ENCODE results near the gene CUL1. TPM values are rescaled to one million over a fixed set of nuclear protein-coding genes. Genes with fewer than 3 reads are reported as not detected.
A peak's percentile ranks its signal among the peaks of the same experiment; 100 is the strongest.

The CUL1 gene
- polyA plus RNA-seq, 4 donors = 52.8 to 67.5 (median 61.0) TPM

DNA sequence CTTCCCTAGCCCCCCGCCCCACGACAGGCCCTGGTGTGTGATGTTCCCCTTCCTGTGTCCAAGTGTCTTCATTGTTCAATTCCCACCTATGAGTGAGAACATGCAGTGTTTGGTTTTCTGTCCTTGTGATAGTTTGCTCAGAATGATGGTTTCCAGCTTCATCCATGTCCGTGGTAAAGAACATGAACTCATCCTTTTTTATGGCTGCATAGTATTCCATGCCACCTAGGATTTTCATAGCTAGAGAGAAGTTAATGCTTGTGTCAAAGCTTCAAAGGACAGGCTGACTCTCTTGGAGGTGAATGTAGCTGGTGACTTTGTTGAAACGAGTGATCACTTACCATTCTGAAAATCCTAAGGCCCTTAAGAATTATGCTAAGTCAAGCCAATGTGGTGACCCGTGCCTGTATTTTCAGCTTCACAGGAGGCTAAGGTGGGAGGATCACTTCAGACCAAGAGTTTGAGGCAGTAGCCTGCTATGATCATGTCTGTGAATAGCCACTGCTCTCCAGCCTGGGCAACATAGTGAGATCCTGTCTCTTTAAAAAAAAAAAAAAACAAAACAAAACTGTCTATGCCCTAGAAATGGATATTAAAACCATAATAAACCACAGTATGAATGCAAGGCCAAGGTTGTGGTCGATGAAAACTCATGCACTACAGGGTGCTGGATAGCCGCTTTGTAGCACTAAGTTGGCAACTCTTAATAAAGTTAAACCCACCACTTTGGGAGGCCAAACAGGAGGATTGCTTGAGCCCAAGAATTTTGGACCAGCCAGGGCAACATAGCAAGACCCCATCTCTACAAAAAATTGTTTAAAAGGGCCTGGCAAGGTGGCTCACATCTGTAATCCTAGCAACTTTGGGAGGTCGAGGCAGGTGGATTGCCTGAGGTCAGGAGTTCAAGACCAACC is 52.0 kb downstream of the CUL1 start:
- DNase-seq (ENCODE audit: low read depth in 4 of 4, low spot score in 3 of 4) = no peak

DNA sequence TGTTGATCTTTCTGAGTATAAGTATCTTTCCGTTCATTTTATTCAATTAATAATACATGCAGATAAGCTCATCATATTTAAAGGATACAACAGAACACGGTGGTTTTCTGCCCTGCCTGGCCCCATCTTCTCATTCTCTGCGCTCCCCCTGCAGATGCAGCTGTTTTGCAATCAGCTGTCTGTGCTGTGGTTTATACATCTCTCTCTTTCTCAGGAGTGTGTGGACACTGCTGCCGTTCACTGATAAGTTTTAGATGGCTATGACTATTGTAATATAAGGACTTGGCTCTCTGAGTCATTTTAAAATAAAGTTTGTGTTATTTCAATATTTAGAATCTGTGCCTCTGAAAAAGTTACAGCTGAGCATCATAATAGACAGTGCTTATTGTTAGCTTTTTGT is 54.5 kb downstream of the CUL1 start:
- no peak for DNase-seq (ENCODE audit: low read depth in 4 of 4, low spot score in 3 of 4)

- no peak for DNase-seq (ENCODE audit: low read depth in 4 of 4, low spot score in 3 of 4)
These were observed 56.2 kb downstream of the CUL1 start for GRCh38 chr7:148754912-148755311.

GRCh38 chr7:148761499-148762278 is 63.0 kb downstream of the CUL1 start:
- DNase-seq (ENCODE audit: low read depth in 4 of 4, low spot score in 3 of 4) = no peak

GRCh38 chr7:148763622-148764021 is 64.9 kb downstream of the CUL1 start:
- no peak for DNase-seq (ENCODE audit: low read depth in 4 of 4, low spot score in 3 of 4)

DNA sequence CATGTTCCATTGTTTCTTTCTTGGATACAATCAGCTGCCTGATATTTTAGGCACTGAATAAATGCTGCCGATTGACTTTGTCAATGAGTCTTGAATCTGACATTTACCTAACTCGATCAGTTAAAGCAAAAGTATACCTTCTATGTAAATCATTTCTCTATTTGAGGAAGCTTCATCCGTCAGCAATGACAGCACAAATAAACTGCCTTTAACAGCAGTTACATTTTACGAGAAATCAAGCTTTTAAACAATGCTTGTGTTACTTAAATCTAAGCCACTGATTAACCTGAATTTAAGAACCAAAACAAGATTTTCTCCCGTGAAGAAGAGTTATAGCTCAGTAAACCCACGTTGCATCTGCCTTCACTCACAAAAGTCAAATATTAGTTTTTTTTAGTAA is 71.3 kb downstream of the CUL1 start:
- DNase-seq (ENCODE audit: low read depth in 4 of 4, low spot score in 3 of 4) = no peak

GRCh38 chr7:148772297-148773089 is 73.8 kb downstream of the CUL1 start:
- DNase-seq (ENCODE audit: low read depth in 4 of 4, low spot score in 3 of 4) = no peak

GRCh38 chr7:148773334-148773733 is 74.6 kb downstream of the CUL1 start:
- DNase-seq (ENCODE audit: low read depth in 4 of 4, low spot score in 3 of 4) = no peak

DNA sequence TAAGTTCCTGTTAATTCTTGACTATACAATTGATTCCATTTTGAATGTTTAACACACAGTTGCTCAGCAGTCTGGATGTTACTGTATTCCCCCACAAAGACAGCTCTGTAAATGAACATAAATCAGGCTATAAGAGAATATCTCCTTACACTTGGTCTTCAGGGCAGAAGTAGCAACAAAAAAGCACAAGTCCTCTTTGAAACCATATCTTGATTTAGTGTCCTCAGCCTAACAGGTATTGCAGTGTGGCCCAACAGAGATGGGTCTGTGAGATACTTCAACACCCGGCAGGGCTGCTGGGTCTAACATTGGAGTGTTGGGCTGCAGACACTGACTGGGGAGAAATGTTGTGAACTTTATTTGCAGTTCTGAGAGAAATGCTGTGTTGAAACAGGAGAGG is 75.8 kb downstream of the CUL1 start:
- DNase-seq (ENCODE audit: low read depth in 4 of 4, low spot score in 3 of 4) = peak in 1 of 4 donors; percentile 25

DNA sequence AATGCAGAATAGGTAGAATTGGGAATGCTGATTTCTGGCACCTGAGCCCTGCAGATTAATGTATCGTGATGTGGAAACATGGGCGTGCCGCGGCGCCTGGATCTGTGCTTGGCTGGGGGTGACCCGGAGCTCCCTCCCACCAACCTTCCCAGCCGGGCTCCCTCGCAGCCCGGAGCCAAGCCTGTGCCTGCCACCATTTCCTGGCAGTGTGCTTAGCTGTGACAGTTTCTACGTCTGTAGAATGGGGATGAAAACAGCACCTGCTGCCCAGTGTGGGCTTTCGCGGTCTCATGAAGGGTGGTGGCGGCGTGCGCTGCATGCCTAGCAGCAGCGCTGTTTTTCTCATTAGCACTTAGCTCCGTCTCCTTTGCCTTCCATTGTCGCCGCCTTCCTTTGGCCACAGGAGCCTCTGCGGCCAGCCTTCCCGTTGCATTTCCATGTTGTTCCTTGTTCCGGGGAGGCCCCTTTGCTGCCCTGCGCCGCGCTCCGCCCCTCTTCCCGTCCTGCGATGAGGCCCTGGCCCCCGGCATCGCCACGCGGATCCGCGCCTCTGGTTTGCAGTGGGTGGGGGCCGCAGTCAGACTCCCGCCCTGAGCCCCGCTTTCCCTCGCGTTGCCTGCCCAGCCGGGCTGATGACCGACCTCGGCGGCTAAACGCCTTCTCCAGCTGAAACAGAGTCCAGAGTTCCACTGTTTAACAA is 84.2 kb downstream of the CUL1 start:
- DNase-seq (ENCODE audit: low read depth in 4 of 4, low spot score in 3 of 4) = no peak

GRCh38 chr7:148783801-148784527 is 85.3 kb downstream of the CUL1 start:
- no peak for DNase-seq (ENCODE audit: low read depth in 4 of 4, low spot score in 3 of 4)

GRCh38 chr7:148787571-148788295 is 89.0 kb downstream of the CUL1 start:
- no peak for DNase-seq (ENCODE audit: low read depth in 4 of 4, low spot score in 3 of 4)

DNA sequence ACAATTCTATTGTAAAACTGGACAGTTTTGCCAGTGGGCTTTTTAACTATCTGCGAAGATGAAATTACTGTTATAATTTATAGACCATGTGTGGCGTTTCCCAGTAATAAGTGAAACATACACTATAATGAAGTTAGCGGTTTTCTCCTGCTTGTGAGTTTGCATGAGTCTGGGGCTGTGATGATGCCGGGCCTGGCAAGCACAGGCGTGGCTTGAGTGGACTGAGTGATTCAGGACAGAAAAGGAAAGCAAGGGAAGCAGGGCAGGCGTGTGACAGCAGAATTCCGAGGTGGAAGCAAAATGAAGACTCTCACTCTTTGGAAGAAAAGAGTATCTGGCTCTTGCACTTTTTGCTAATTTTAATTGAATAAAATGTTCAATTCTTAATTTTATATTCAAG is 90.5 kb downstream of the CUL1 start:
- no peak for DNase-seq (ENCODE audit: low read depth in 4 of 4, low spot score in 3 of 4)

DNA sequence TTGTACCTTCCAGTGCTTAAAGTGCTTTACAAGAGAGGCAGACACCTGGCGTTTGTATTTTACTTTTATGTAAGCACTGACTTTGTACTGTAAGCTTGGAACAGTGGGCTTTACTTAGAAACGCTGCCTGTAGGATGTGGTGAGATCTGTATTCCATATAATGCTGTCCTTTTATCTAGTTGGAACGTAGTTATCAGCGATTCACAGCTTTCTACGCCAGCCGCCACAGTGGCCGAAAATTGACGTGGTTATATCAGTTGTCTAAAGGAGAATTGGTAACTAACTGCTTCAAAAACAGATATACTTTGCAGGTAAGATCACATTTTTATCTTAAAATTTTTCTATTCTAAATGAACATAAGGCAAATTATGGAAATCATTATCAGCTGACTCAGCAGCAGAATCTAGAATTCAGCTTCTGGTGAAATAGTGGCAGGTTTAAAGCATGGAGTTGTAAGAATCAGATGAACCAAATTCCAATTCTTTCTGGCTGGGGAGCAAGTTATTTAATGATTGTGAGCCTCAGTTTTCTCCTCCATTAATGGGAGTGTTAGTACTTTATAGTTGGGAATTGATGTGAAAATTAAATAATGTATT is 91.5 kb downstream of the CUL1 start:
- DNase-seq (ENCODE audit: low read depth in 4 of 4, low spot score in 3 of 4) = no peak

DNA sequence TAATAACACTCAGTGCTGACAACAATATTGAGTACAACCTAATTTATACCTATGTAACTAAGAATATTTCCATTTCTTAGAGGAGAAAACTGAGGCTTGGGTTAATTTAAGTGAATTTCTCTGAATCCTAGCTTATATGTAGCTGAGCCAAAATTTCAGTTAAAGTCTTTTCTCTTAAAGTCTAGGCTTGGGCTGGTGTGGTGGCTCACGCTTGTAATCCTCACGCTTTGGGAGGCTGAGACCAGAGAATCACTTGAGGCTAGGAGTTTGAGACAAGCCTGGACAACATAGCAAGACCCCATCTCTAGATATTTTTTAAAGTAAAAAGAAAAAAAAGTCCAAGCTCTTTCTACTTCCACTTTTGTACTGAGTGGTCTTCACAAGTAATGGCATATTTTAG is 92.1 kb downstream of the CUL1 start:
- DNase-seq (ENCODE audit: low read depth in 4 of 4, low spot score in 3 of 4) = no peak

DNA sequence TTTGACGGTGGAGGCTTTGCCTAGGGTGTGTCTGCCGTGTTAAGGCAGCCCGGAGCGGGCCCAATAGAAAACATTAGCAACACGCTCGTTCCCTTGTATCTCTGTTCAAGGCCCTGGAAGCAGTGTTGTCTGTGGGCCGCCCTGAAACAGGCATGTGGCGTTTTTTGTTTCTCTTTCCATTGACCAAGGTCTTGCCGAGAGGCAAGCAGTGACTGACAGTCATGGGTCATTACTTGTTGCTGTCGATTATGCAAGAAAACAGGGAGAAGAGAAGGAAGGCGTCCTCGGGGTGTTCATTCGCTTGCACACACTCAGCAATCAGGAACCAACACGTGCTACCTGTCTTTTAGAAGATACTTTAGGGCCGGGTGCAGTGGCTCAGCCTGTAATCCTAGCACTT is 92.8 kb downstream of the CUL1 start:
- DNase-seq (ENCODE audit: low read depth in 4 of 4, low spot score in 3 of 4) = no peak

GRCh38 chr7:148793590-148793989 is 94.9 kb downstream of the CUL1 start:
- DNase-seq (ENCODE audit: low read depth in 4 of 4, low spot score in 3 of 4) = no peak

GRCh38 chr7:148794476-148794875 is 95.8 kb downstream of the CUL1 start:
- DNase-seq (ENCODE audit: low read depth in 4 of 4, low spot score in 3 of 4) = no peak

GRCh38 chr7:148796841-148797240 is 98.1 kb downstream of the CUL1 start:
- DNase-seq (ENCODE audit: low read depth in 4 of 4, low spot score in 3 of 4) = no peak
